Stomach smooth muscle (tissue), 2 donors: ENCODE measurements around the gene IL2RA.

ENCODE experiments used
- H3K27ac ChIP-seq: one replicate; pipeline ENCODE4 v1.7.0; 2013; ENCODE audit warnings: mild to moderate bottlenecking, low read length, inconsistent platforms
- H3K27me3 ChIP-seq, 2 donors: one replicate each; pipeline ENCODE4 v1.7.0; 2013; ENCODE audit warnings: low read length in 2 of 2; ENCODE audit not compliant: insufficient read depth in 2 of 2, control insufficient read depth in 1 of 2
- H3K36me3 ChIP-seq, 2 donors: one replicate each; pipeline ENCODE4 v1.7.0; 2013; ENCODE audit warnings: low read length in 2 of 2; ENCODE audit not compliant: control insufficient read depth in 2 of 2, insufficient read depth in 2 of 2
- H3K4me1 ChIP-seq: one replicate; pipeline ENCODE4 v1.7.0; 2013; ENCODE audit warnings: low read length; ENCODE audit not compliant: control insufficient read depth, insufficient read depth
- H3K4me3 ChIP-seq, 2 donors: one replicate each; pipeline ENCODE4 v1.7.0; 2013; ENCODE audit warnings: low read length in 2 of 2
- H3K9ac ChIP-seq, 2 donors: one replicate each; pipeline ENCODE4 v1.7.0; 2013; ENCODE audit warnings: low read length in 2 of 2, mild to moderate bottlenecking in 1 of 2
- H3K9me3 ChIP-seq, 2 donors: one replicate each; pipeline ENCODE4 v1.7.0; 2013; ENCODE audit warnings: low read length in 2 of 2; ENCODE audit not compliant: control insufficient read depth in 2 of 2
- donor health status: healthy.
- donor health status: Pancreatic carcinoma.

IL2RA gene

GRCh38 chr10:6036861-6037321, 25.3 kb downstream of the IL2RA start:
- H3K9ac ChIP-seq: no peak overlapping the region
- H3K27ac ChIP-seq: no peak overlapping the region
- H3K4me1 ChIP-seq: peaks cover 3% of the 10 kb centered on the region
- no peaks in the 10 kb centered on the region for H3K27me3 ChIP-seq
- no peaks in the 10 kb centered on the region for H3K36me3 ChIP-seq
- H3K9me3 ChIP-seq: no peaks in the 10 kb centered on the region
- no peak overlapping the region for H3K4me3 ChIP-seq

GRCh38 chr10:6035931-6036575, 26.1 kb downstream of the IL2RA start:
- no peaks in the 10 kb centered on the region for H3K36me3 ChIP-seq
- peaks cover 3% of the 10 kb centered on the region for H3K4me1 ChIP-seq
- H3K27ac ChIP-seq: no peak overlapping the region
- no peaks in the 10 kb centered on the region for H3K27me3 ChIP-seq
- no peak overlapping the region for H3K4me3 ChIP-seq
- H3K9ac ChIP-seq: no peak overlapping the region
- H3K9me3 ChIP-seq: no peaks in the 10 kb centered on the region

- H3K27me3 ChIP-seq: no peaks in the 10 kb centered on the region
- no peaks in the 10 kb centered on the region for H3K9me3 ChIP-seq
- no peak overlapping the region for H3K27ac ChIP-seq
- no peak overlapping the region for H3K4me3 ChIP-seq
- H3K36me3 ChIP-seq: no peaks in the 10 kb centered on the region
- no peak overlapping the region for H3K9ac ChIP-seq
- H3K4me1 ChIP-seq: peaks cover 3% of the 10 kb centered on the region
Observed at GRCh38 chr10:6035101-6035834, 26.9 kb downstream of the IL2RA start.

- no peak overlapping the region for H3K9ac ChIP-seq
- H3K9me3 ChIP-seq: no peaks in the 10 kb centered on the region
- H3K27ac ChIP-seq: no peak overlapping the region
- H3K4me1 ChIP-seq: peaks cover 3% of the 10 kb centered on the region
- H3K4me3 ChIP-seq: no peak overlapping the region
- H3K27me3 ChIP-seq: no peaks in the 10 kb centered on the region
- H3K36me3 ChIP-seq: no peaks in the 10 kb centered on the region
Observed at GRCh38 chr10:6034371-6034770, 27.8 kb downstream of the IL2RA start.

GRCh38 chr10:6033954-6034353, 28.2 kb downstream of the IL2RA start:
- no peak overlapping the region for H3K27ac ChIP-seq
- H3K27me3 ChIP-seq: no peaks in the 10 kb centered on the region
- no peak overlapping the region for H3K9ac ChIP-seq
- H3K36me3 ChIP-seq: no peaks in the 10 kb centered on the region
- H3K4me1 ChIP-seq: peaks cover 3% of the 10 kb centered on the region
- H3K4me3 ChIP-seq: no peak overlapping the region
- no peaks in the 10 kb centered on the region for H3K9me3 ChIP-seq

GRCh38 chr10:6030940-6031339, 31.2 kb downstream of the IL2RA start:
- H3K4me1 ChIP-seq: peaks cover 3% of the 10 kb centered on the region
- no peak overlapping the region for H3K4me3 ChIP-seq
- H3K27me3 ChIP-seq: peaks cover 0 to 2% of the 10 kb centered on the region in 2 donors
- no peak overlapping the region for H3K27ac ChIP-seq
- H3K9me3 ChIP-seq: no peaks in the 10 kb centered on the region
- no peak overlapping the region for H3K9ac ChIP-seq
- H3K36me3 ChIP-seq: no peaks in the 10 kb centered on the region

GRCh38 chr10:6030217-6030616, 31.9 kb downstream of the IL2RA start:
- no peak overlapping the region for H3K4me3 ChIP-seq
- peaks cover 3% of the 10 kb centered on the region for H3K4me1 ChIP-seq
- peaks cover 0 to 2% of the 10 kb centered on the region in 2 donors for H3K27me3 ChIP-seq
- no peak overlapping the region for H3K27ac ChIP-seq
- no peaks in the 10 kb centered on the region for H3K36me3 ChIP-seq
- no peak overlapping the region for H3K9ac ChIP-seq
- no peaks in the 10 kb centered on the region for H3K9me3 ChIP-seq

GRCh38 chr10:6027929-6028328, 34.2 kb downstream of the IL2RA start:
- H3K9ac ChIP-seq: no peak overlapping the region
- no peak overlapping the region for H3K27ac ChIP-seq
- H3K9me3 ChIP-seq: no peaks in the 10 kb centered on the region
- no peak overlapping the region for H3K4me3 ChIP-seq
- H3K36me3 ChIP-seq: no peaks in the 10 kb centered on the region
- peaks cover 3% of the 10 kb centered on the region for H3K4me1 ChIP-seq
- peaks cover 0 to 2% of the 10 kb centered on the region in 2 donors for H3K27me3 ChIP-seq

GRCh38 chr10:6025683-6026255, 36.4 kb downstream of the IL2RA start:
- no peaks in the 10 kb centered on the region for H3K36me3 ChIP-seq
- no peaks in the 10 kb centered on the region for H3K9me3 ChIP-seq
- H3K9ac ChIP-seq: no peak overlapping the region
- H3K4me1 ChIP-seq: peaks cover 8% of the 10 kb centered on the region
- H3K4me3 ChIP-seq: no peak overlapping the region
- H3K27me3 ChIP-seq: peaks cover 0 to 3% of the 10 kb centered on the region in 2 donors
- H3K27ac ChIP-seq: no peak overlapping the region

GRCh38 chr10:6024334-6024682, 37.9 kb downstream of the IL2RA start:
- no peak overlapping the region for H3K9ac ChIP-seq
- peaks cover 0 to 3% of the 10 kb centered on the region in 2 donors for H3K27me3 ChIP-seq
- H3K9me3 ChIP-seq: no peaks in the 10 kb centered on the region
- H3K27ac ChIP-seq: no peak overlapping the region
- H3K4me3 ChIP-seq: no peak overlapping the region
- H3K36me3 ChIP-seq: no peaks in the 10 kb centered on the region
- peaks cover 8% of the 10 kb centered on the region for H3K4me1 ChIP-seq
